Upper lobe of left lung (tissue), 6 donors: ENCODE measurements around the gene CHIT1. TPM values are rescaled to one million over a fixed set of nuclear protein-coding genes. Genes with fewer than 3 reads are reported as not detected.
"Not testable (repeated sequence)": the region's sequence is repeated elsewhere in the genome, so short reads cannot be mapped to it uniquely, and the experiment has no call there.

Experiments used
- ATAC-seq, 2 donors: fragments of 200-7000 bp; cut with Tn5 transposase; one replicate each; pipeline ENCODE4 v1.9.1; 2022; ENCODE audit warnings: mild to moderate bottlenecking in 2 of 2, moderate library complexity in 2 of 2; ENCODE audit not compliant: low FRiP score in 2 of 2
- DNase-seq, 2 donors: peaks; one replicate each; pipeline ENCODE4 v3.0.0-alpha.2; 2019 to 2020
- H3K27ac ChIP-seq, 4 donors: fragments of 200-600 bp; sonication (generic); one replicate each; pipeline ENCODE4 v1.5.1; 2016 to 2019
- H3K27me3 ChIP-seq, 4 donors: fragments of 200-600 bp; sonication (generic); one replicate each; pipeline ENCODE4 v1.5.1; 2017 to 2019
- H3K36me3 ChIP-seq, 4 donors: fragments of 200-600 bp; sonication (generic); one replicate each; pipeline ENCODE4 v1.5.1; 2016 to 2019
- H3K4me1 ChIP-seq, 4 donors: fragments of 200-600 bp; sonication (generic); one replicate each; pipeline ENCODE4 v1.5.1; 2018 to 2019
- H3K4me3 ChIP-seq, 4 donors: fragments of 200-600 bp; sonication (generic); one replicate each; pipeline ENCODE4 v1.5.1; 2017 to 2019; ENCODE audit warnings: mild to moderate bottlenecking in 2 of 4, moderate library complexity in 1 of 4
- H3K9me3 ChIP-seq, 4 donors: fragments of 200-600 bp; sonication (generic); one replicate each; pipeline ENCODE4 v1.5.1; 2018 to 2019
- EP300 ChIP-seq, 4 donors: sonication (generic); formaldehyde crosslinking; IDR thresholded peaks; one replicate each; pipeline ENCODE4 v1.5.1; 2017; ENCODE audit warnings: antibody characterized with exemption in 4 of 4, control low read depth in 2 of 4
- POLR2A ChIP-seq, 4 donors: fragments of 450-650 bp; IDR thresholded peaks; one replicate each; pipeline ENCODE4 v1.5.1; 2016 to 2017; ENCODE audit warnings: antibody characterized with exemption in 4 of 4, mild to moderate bottlenecking in 2 of 4
- POLR2AphosphoS5 ChIP-seq, 2 donors: sonication (generic); formaldehyde crosslinking; IDR thresholded peaks; one replicate each; pipeline ENCODE4 v1.5.1; 2017; ENCODE audit warnings: antibody characterized with exemption in 2 of 2
- WGBS, 2 donors: methylation state at CpG; one replicate each; pipeline ENCODE4 v1.1.5; 2017 to 2018; 5-methylcytosine and 5-hydroxymethylcytosine counted together
- total RNA-seq, 6 donors: library from RNA; depleted of rRNA in 4 of 6; stranded (reverse); fragments of >200 nt in 4 of 6; gene quantifications; one replicate each; pipeline versions ENCODE4 v1.1.0 to v1.2.1, GENCODE V29; 2016 to 2021
- TF ChIP-seq, protein P1 (sequence below), 6 experiments: fragments of 450-650 bp in 4 of 6; fragments of 200-600 bp in 2 of 6; sonication (generic) in 2 of 6; IDR thresholded peaks; one replicate each; pipeline ENCODE4 v1.5.1; 2016 to 2019; ENCODE audit warnings: antibody characterized with exemption in 6 of 6
- donor health status: DM: no; HTN: no; CAD: no; lungs with moderate emphysema.
- donor health status: DM: no; HTN: yes; CAD: no; lungs with severe emphysema.

The CHIT1 gene
- total RNA-seq, 6 donors from 2014 or later, result 2.0 to 97.4 (median 3.7) TPM

GRCh38 chr1:203239526-203240305 lies 10.2 kb upstream of the CHIT1 start:
- ATAC-seq (no peak), DNase-seq (no peak)
- no peaks in the 10 kb centered on the region for H3K4me1 ChIP-seq
- no peaks in the 10 kb centered on the region for H3K27me3 ChIP-seq
- peaks cover 0 to 13% (median 10%) of the 10 kb centered on the region in 4 donors for H3K9me3 ChIP-seq
- WGBS, 2 donors, result 71 to 90% methylated on average over 5 of the region's 5 CpGs
- no peak overlapping the region for H3K27ac ChIP-seq
- no peak overlapping the region for H3K4me3 ChIP-seq
- TF ChIP-seq EP300 (IDR thresholded peaks at IDR 0.05) (no peak), POLR2AphosphoS5 (IDR thresholded peaks at IDR 0.05) (no peak), POLR2A (IDR thresholded peaks at IDR 0.05) (no peak)
- TF ChIP-seq, protein P1, sequence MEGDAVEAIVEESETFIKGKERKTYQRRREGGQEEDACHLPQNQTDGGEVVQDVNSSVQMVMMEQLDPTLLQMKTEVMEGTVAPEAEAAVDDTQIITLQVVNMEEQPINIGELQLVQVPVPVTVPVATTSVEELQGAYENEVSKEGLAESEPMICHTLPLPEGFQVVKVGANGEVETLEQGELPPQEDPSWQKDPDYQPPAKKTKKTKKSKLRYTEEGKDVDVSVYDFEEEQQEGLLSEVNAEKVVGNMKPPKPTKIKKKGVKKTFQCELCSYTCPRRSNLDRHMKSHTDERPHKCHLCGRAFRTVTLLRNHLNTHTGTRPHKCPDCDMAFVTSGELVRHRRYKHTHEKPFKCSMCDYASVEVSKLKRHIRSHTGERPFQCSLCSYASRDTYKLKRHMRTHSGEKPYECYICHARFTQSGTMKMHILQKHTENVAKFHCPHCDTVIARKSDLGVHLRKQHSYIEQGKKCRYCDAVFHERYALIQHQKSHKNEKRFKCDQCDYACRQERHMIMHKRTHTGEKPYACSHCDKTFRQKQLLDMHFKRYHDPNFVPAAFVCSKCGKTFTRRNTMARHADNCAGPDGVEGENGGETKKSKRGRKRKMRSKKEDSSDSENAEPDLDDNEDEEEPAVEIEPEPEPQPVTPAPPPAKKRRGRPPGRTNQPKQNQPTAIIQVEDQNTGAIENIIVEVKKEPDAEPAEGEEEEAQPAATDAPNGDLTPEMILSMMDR (IDR thresholded peaks at IDR 0.05), result no peak
- no peaks in the 10 kb centered on the region for H3K36me3 ChIP-seq

DNA sequence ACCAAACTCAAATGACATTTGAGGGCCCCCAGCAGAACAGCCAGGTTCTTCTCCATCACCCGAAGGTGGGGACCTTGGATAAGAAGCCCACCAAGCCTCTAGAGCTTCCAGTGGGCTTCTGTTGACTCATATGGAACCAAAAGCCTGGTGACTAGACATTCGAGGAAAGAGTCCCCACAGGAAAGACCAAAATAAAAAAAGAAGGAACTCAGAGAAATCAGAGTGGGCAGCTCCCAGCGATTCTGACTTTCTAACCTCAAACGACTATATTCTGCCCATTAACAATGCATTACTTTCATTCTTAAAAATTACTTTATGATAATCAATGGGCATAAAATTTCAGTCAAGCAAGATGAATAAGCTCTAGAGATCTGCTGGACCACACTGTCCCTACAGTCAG lies 9.6 kb upstream of the CHIT1 start:
- peaks cover 0 to 13% (median 10%) of the 10 kb centered on the region in 4 donors for H3K9me3 ChIP-seq
- 52 to 63% methylated on average over 4 of the region's 4 CpGs for WGBS, 2 donors
- no peak overlapping the region for H3K27ac ChIP-seq
- H3K4me1 ChIP-seq, result no peaks in the 10 kb centered on the region
- DNase-seq (no peak), ATAC-seq (no peak)
- no peak overlapping the region for H3K4me3 ChIP-seq
- no peaks in the 10 kb centered on the region for H3K36me3 ChIP-seq
- TF ChIP-seq, protein P1 (IDR thresholded peaks at IDR 0.05), result no peak
- TF ChIP-seq POLR2A (IDR thresholded peaks at IDR 0.05) (no peak), EP300 (IDR thresholded peaks at IDR 0.05) (no peak), POLR2AphosphoS5 (IDR thresholded peaks at IDR 0.05) (no peak)
- no peaks in the 10 kb centered on the region for H3K27me3 ChIP-seq

DNA sequence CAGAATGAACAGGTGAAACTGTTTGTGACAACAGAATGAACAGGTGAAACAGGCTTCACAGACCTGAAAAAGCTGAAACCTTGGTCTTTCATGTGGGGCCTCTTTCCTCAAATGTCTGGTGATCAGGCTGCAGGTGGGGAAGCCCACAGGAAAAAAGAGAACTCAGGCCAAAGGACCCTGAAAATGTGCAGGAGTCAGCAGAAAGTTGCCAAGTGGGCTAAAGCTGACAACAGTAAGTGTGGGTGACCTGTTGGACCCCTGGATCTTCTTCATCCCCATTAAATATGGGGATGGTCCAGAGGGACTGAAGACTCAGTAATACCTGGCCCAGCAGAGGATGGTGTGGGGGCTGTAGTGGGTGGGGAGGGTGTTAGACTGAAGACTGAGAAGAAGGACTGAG lies 9.1 kb upstream of the CHIT1 start:
- Histone ChIP-seq H3K4me3 (no peak overlapping the region), H3K9me3 (peaks cover 0 to 13% (median 10%) of the 10 kb centered on the region in 4 donors), H3K27ac (no peak overlapping the region), H3K4me1 (no peaks in the 10 kb centered on the region), H3K36me3 (no peaks in the 10 kb centered on the region), H3K27me3 (no peaks in the 10 kb centered on the region)
- ATAC-seq (no peak), DNase-seq (no peak)
- no peak for TF ChIP-seq EP300 (IDR thresholded peaks at IDR 0.05)
- no peak for TF ChIP-seq POLR2A (IDR thresholded peaks at IDR 0.05)
- TF ChIP-seq, protein P1 (IDR thresholded peaks at IDR 0.05), result no peak
- TF ChIP-seq POLR2AphosphoS5 (IDR thresholded peaks at IDR 0.05), result no peak

DNA sequence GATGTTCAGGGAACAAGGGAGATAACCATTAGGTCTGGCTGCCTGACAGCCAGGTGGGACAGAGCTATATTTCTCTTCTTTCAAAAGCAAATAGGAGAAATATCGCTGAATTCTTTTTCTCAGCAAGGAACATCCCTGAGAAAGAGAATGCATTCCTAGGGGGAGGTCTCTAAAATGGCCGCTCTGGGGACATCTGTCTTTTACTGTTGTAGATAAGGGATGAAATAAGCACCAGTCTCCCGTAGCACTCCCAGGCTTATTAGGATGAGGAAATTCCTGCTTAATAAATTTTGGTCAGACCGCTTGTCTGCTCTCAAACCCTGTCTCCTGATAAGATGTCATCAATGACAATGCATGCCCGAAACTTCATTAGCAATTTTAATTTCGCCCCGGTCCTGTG lies 5.4 kb upstream of the CHIT1 start:
- not testable (repeated sequence) for H3K4me1 ChIP-seq, ATAC-seq, H3K27ac ChIP-seq, DNase-seq, H3K36me3 ChIP-seq, H3K4me3 ChIP-seq, H3K27me3 ChIP-seq
- H3K9me3 ChIP-seq, result peaks cover 0 to 13% (median 10%) of the 10 kb centered on the region in 4 donors
- WGBS, 2 donors, result 87 to 89% methylated on average over 7 of the region's 7 CpGs

- no peaks in the 10 kb centered on the region for H3K9me3 ChIP-seq
- no peaks in the 10 kb centered on the region for H3K4me1 ChIP-seq
- no peaks in the 10 kb centered on the region for H3K27me3 ChIP-seq
- TF ChIP-seq POLR2AphosphoS5 (IDR thresholded peaks at IDR 0.05) (no peak), EP300 (IDR thresholded peaks at IDR 0.05) (no peak), POLR2A (IDR thresholded peaks at IDR 0.05) (no peak)
- TF ChIP-seq, protein P1 (IDR thresholded peaks at IDR 0.05), result no peak
- 81 to 85% methylated on average over 2 to 4 of the region's 4 CpGs for WGBS, 2 donors
- no peak for ATAC-seq
- H3K36me3 ChIP-seq, result no peaks in the 10 kb centered on the region
- no peak for DNase-seq
- no peak overlapping the region for H3K27ac ChIP-seq
- no peak overlapping the region for H3K4me3 ChIP-seq
Observed at GRCh38 chr1:203228670-203229069, 803 bp downstream of the CHIT1 start.
